Peyer's patch (tissue), 4 donors: Measurements from ENCODE around the gene PIEZO1. TPM values are rescaled to one million over a fixed set of nuclear protein-coding genes. Genes with fewer than 3 reads are reported as not detected.

Source experiments
- DNase-seq, 3 donors: peaks; one replicate each; pipeline ENCODE4 v3.0.0-alpha.2; 2017 to 2019
- H3K27ac ChIP-seq, 4 donors: fragments of 200-600 bp; sonication (generic); one replicate each; pipeline ENCODE4 v1.5.1; 2016 to 2019
- H3K27me3 ChIP-seq, 2 donors: fragments of 200-600 bp; sonication (generic); one replicate each; pipeline ENCODE4 v1.5.1; 2019
- H3K36me3 ChIP-seq, 3 donors: fragments of 200-600 bp; sonication (generic); one replicate each; pipeline ENCODE4 v1.5.1; 2016 to 2019
- H3K4me1 ChIP-seq, 4 donors: fragments of 200-600 bp; sonication (generic); one replicate each; pipeline ENCODE4 v1.5.1; 2016 to 2019
- H3K4me3 ChIP-seq, 4 donors: fragments of 200-600 bp; sonication (generic); 1 replicate in 3 of 4; 2 replicates in 1 of 4; pipeline ENCODE4 v1.5.1; 2016 to 2019; ENCODE audit warnings: mild to moderate bottlenecking in 1 of 4
- H3K9me3 ChIP-seq, 4 donors: fragments of 200-600 bp; sonication (generic); one replicate each; pipeline ENCODE4 v1.5.1; 2016 to 2019; ENCODE audit warnings: mild to moderate bottlenecking in 1 of 4
- CTCF ChIP-seq, 6 experiments: fragments of 450-650 bp in 4 of 6; fragments of 200-600 bp in 2 of 6; sonication (generic) in 1 of 6; IDR thresholded peaks; one replicate each; pipeline ENCODE4 v1.5.1; 2017 to 2019; ENCODE audit warnings: antibody characterized with exemption in 6 of 6, mild to moderate bottlenecking in 3 of 6, moderate library complexity in 1 of 6
- POLR2A ChIP-seq, 2 donors: fragments of 450-650 bp; IDR thresholded peaks; one replicate each; pipeline ENCODE4 v1.5.1; 2017; ENCODE audit warnings: antibody characterized with exemption in 2 of 2, mild to moderate bottlenecking in 2 of 2, moderate library complexity in 2 of 2
- total RNA-seq, 4 donors: library from RNA; depleted of rRNA; stranded (reverse); fragments of >200 nt; gene quantifications; one replicate each; pipeline ENCODE4 v1.1.0, GENCODE V29; 2016

The PIEZO1 gene
- total RNA-seq, 4 donors from 2014 or later = 76.9 to 218 (median 183) TPM

- TF ChIP-seq CTCF (IDR thresholded peaks at IDR 0.05) = no peak
- TF ChIP-seq POLR2A (IDR thresholded peaks at IDR 0.05) = no peak
- Histone ChIP-seq H3K27ac (peak overlapping the region in 2 of 4 donors; percentile 0 to 99), H3K27me3 (no peaks in the 10 kb centered on the region), H3K9me3 (no peaks in the 10 kb centered on the region), H3K4me3 (no peak overlapping the region), H3K4me1 (peaks cover 0 to 52% (median 15%) of the 10 kb centered on the region in 4 donors), H3K36me3 (peaks cover 0 to 38% (median 0%) of the 10 kb centered on the region in 3 donors)
- DNase-seq = peak in 2 of 3 donors; percentile 71 to 77
These were observed 86.4 kb downstream of the PIEZO1 start for GRCh38 chr16:88698646-88699045.

- Histone ChIP-seq H3K27me3 (no peaks in the 10 kb centered on the region), H3K4me1 (peaks cover 0 to 55% (median 16%) of the 10 kb centered on the region in 4 donors), H3K27ac (peak overlapping the region in 2 of 4 donors; percentile 0 to 99), H3K36me3 (peaks cover 0 to 38% (median 0%) of the 10 kb centered on the region in 3 donors), H3K4me3 (no peak overlapping the region), H3K9me3 (no peaks in the 10 kb centered on the region)
- TF ChIP-seq POLR2A (IDR thresholded peaks at IDR 0.05) = no peak
- TF ChIP-seq CTCF (IDR thresholded peaks at IDR 0.05) = peak; percentile 12 to 37 (median 16)
- peak in 2 of 3 donors; percentile 58 to 64 for DNase-seq
These were observed 87.0 kb downstream of the PIEZO1 start for GRCh38 chr16:88697831-88698615.

GRCh38 chr16:88697116-88697830 is 87.7 kb downstream of the PIEZO1 start:
- no peak for DNase-seq
- TF ChIP-seq POLR2A (IDR thresholded peaks at IDR 0.05) (no peak), CTCF (IDR thresholded peaks at IDR 0.05) (no peak)
- peaks cover 0 to 52% (median 18%) of the 10 kb centered on the region in 4 donors for H3K4me1 ChIP-seq
- no peaks in the 10 kb centered on the region for H3K9me3 ChIP-seq
- H3K27me3 ChIP-seq = no peaks in the 10 kb centered on the region
- peak overlapping the region in 1 of 4 donors; percentile 99 for H3K27ac ChIP-seq
- no peak overlapping the region for H3K4me3 ChIP-seq
- peaks cover 0 to 38% (median 0%) of the 10 kb centered on the region in 3 donors for H3K36me3 ChIP-seq

- Histone ChIP-seq H3K9me3 (no peaks in the 10 kb centered on the region), H3K27ac (no peak overlapping the region), H3K36me3 (peaks cover 0 to 38% (median 0%) of the 10 kb centered on the region in 3 donors), H3K27me3 (no peaks in the 10 kb centered on the region), H3K4me3 (no peak overlapping the region), H3K4me1 (peaks cover 0 to 52% (median 21%) of the 10 kb centered on the region in 4 donors)
- DNase-seq = no peak
- no peak for TF ChIP-seq CTCF (IDR thresholded peaks at IDR 0.05)
- TF ChIP-seq POLR2A (IDR thresholded peaks at IDR 0.05) = no peak
These were observed 88.6 kb downstream of the PIEZO1 start for GRCh38 chr16:88696441-88696840.

- no peak overlapping the region for H3K4me3 ChIP-seq
- no peak for DNase-seq
- TF ChIP-seq CTCF (IDR thresholded peaks at IDR 0.05) (no peak), POLR2A (IDR thresholded peaks at IDR 0.05) (no peak)
- peaks cover 0 to 38% (median 0%) of the 10 kb centered on the region in 3 donors for H3K36me3 ChIP-seq
- no peak overlapping the region for H3K27ac ChIP-seq
- peaks cover 0 to 52% (median 20%) of the 10 kb centered on the region in 4 donors for H3K4me1 ChIP-seq
- H3K27me3 ChIP-seq = no peaks in the 10 kb centered on the region
- H3K9me3 ChIP-seq = no peaks in the 10 kb centered on the region
These were observed 89.3 kb downstream of the PIEZO1 start for GRCh38 chr16:88695753-88696152.
